Articular chondrocyte of knee joint (primary cell): ENCODE data around the gene CRAMP1. TPM values are rescaled to one million over a fixed set of nuclear protein-coding genes. Genes with fewer than 3 reads are reported as not detected.

Experiments
- total RNA-seq: library from RNA; depleted of rRNA; stranded (reverse); fragments of >200 nt; gene quantifications from 2 replicates; pipeline ENCODE4 v1.2.3, GENCODE V29; 2012

Gene CRAMP1, protein sequence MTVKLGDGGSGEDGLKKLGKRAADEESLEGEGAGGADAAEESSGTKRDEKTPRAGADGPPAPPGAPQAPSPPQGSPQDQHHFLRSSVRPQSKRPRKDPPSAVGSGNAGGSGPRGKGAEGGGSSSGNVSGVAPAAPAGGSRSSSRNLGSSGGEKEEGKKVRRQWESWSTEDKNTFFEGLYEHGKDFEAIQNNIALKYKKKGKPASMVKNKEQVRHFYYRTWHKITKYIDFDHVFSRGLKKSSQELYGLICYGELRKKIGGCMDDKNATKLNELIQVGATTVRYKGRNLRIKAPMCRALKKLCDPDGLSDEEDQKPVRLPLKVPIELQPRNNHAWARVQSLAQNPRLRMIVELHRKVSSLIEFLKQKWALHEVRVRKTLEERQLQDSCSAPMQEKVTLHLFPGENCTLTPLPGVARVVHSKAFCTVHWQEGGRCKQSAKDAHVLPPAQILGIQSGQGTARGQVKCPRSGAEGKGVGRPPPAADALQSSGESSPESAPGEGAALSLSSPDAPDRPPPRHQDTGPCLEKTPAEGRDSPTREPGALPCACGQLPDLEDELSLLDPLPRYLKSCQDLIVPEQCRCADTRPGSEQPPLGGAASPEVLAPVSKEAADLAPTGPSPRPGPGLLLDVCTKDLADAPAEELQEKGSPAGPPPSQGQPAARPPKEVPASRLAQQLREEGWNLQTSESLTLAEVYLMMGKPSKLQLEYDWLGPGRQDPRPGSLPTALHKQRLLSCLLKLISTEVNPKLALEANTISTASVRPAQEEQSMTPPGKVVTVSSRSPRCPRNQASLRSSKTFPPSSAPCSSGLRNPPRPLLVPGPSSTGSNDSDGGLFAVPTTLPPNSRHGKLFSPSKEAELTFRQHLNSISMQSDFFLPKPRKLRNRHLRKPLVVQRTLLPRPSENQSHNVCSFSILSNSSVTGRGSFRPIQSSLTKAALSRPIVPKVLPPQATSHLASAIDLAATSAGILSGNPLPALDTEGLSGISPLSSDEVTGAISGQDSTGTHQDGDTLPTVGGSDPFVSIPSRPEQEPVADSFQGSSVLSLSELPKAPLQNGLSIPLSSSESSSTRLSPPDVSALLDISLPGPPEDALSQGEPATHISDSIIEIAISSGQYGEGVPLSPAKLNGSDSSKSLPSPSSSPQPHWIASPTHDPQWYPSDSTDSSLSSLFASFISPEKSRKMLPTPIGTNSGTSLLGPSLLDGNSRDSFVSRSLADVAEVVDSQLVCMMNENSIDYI (N-terminal part only)
- total RNA-seq, result 8.9 and 9.4 TPM in 2 replicates

DNA sequence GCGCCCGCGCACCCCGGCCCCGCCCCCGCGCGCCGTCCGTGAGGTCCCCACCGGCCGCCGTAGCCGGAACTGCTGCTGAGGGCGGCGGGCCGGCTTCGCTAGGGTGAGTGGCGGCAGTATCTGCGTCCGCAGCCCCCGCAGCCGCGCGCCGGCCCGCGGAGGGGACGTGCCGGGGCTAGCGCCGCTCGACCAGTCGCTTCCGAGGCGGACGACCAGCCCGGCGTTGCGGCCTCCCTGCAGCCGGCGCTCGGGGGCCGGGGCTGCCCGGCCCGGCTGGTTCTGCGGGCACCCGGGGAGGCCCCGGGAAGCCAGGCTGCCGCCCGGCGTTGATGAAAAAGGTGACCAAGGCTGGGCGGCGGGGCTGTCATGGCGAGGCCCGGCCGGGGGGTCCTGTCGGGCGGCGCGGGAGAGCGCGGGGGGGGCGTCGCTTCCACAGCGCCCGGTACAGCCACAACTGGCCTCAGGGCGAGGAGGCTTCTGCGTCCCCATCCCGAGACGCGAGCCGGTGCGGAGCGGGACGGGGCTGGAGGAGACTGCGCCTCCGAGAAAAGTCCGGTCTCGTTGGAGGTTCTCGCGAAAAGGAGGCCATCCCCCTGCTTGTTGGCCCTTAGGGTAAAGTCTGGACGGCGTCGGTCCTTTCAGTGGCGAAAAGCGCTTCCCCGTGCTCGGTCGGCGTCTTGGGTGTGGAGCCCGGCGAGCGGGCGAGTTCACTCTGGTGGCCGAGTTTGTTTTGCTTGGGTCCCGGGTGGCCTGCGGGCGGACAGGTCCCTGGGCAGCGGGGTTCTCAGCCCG is at the start of gene CRAMP1:
Gene CRAMP1 (plus strand): TSS at position 41 of the 792 bp plus-strand sequence. CDS start 2,280 bp downstream, outside the sequence.

DNA sequence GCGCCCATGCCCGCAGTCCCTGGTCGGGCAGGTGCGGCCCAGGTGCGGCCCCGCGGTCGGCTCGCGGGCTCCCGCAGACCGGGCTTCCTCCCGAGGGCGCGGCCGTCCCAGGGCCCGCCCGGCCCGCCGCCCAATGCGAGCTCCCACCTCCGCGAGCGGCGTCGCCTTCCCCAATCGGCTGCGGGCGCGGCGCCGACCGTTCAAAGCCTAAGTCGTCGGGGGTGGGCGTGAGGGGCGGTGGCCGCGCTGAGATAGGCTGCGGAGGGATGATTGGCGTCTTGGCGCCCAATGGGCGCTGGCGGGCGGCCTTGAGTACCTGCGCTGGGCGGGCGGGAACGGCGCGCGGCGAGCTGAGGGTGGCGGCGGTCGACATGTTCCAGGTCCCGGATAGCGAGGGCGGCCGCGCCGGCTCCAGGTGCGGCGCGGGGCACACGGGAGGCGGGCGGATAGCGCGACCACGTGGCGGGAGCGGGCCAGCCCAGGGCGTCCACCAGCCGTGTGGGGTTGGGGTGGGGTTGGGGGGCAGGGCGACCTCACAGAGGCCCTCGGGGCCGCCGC is 65.9 kb downstream of the CRAMP1 start, which contains the start of gene JPT2:
Gene JPT2 (plus strand): TSS at position 338 of the 558 bp plus-strand sequence. CDS start 34 bp downstream, at position 372.

GRCh38 chr16:1705688-1706385 is 93.7 kb downstream of the CRAMP1 start, which contains the start of gene MAPK8IP3:
MAPK8IP3 (plus strand) TSS chr16:1706195; CDS start chr16:1706340, 145 bp downstream.

Other genes starting within 250 kb of the CRAMP1 start
- gene UNKL, start 197.7 kb upstream of the CRAMP1 start, total RNA-seq, result 10.4 and 12.2 TPM in 2 replicates
- 7.7 and 8.8 TPM in 2 replicates for gene UQCC4, start 191.6 kb upstream of the CRAMP1 start, total RNA-seq
- gene PERCC1, start 181.3 kb upstream of the CRAMP1 start, total RNA-seq, result not detected in 2 replicates
- gene CCDC154, start 167.8 kb upstream of the CRAMP1 start, total RNA-seq, result 0.13 and 0.22 TPM in 2 replicates
- 52.8 and 82.3 TPM in 2 replicates for gene CLCN7, start 137.3 kb upstream of the CRAMP1 start, total RNA-seq
- not detected in 2 replicates for gene PTX4, start 123.4 kb upstream of the CRAMP1 start, total RNA-seq
- 9.9 and 10.4 TPM in 2 replicates for gene TELO2, start 119.0 kb upstream of the CRAMP1 start, total RNA-seq
- 10.6 and 11.9 TPM in 2 replicates for gene TMEM204, start 78.7 kb upstream of the CRAMP1 start, total RNA-seq
- gene IFT140, start 288 bp upstream of the CRAMP1 start, total RNA-seq, result 27.3 and 30.7 TPM in 2 replicates
- 23.7 and 24.9 TPM in 2 replicates for gene JPT2, start 65.9 kb downstream of the CRAMP1 start, total RNA-seq
- 33.2 and 35.8 TPM in 2 replicates for gene MAPK8IP3, start 93.8 kb downstream of the CRAMP1 start, total RNA-seq
- 21.7 and 29.3 TPM in 2 replicates for gene NME3, start 159.2 kb downstream of the CRAMP1 start, total RNA-seq
- 8.6 and 9.0 TPM in 2 replicates for gene EME2, start 160.4 kb downstream of the CRAMP1 start, total RNA-seq
- 36.3 and 42.9 TPM in 2 replicates for gene MRPS34, start 160.8 kb downstream of the CRAMP1 start, total RNA-seq
- gene SPSB3, start 170.2 kb downstream of the CRAMP1 start, total RNA-seq, result 17.4 and 18.9 TPM in 2 replicates
- gene NUBP2, start 170.6 kb downstream of the CRAMP1 start, total RNA-seq, result 43.9 and 44.4 TPM in 2 replicates
- gene IGFALS, start 181.3 kb downstream of the CRAMP1 start, total RNA-seq, result 0.11 TPM in 1 of 2 replicates, not detected in the other
- gene HAGH, start 214.5 kb downstream of the CRAMP1 start, total RNA-seq, result 14.3 and 23.7 TPM in 2 replicates
- 28.1 and 49.4 TPM in 2 replicates for gene FAHD1, start 214.8 kb downstream of the CRAMP1 start, total RNA-seq